NCI-H2081 treated with DMSO at 0.1 percent for 48 hours (cell line): Measurements from ENCODE around the gene RASA1.

Experiments used
- DNase-seq: peaks from one replicate; lab custom pipeline; 2025; lab: John Stamatoyannopoulos, UW

RASA1 gene

DNA sequence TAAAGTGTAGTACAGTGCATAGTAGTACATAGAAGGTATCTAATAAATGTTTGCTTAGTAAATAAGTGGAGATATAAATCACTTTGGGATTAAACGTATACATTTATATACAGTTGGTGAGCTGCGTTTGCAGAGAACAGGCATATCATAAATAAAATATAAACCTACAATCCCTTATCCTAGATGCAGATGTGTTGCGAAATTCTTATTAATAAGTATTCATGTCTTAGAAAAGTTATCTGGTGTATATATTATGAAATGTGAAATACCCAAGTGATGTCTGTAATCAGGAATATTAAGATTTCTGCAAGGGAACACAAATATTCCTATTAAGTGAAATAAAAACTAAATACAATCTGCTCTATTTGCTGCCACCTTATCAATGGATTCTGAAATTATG, 136.2 kb downstream of the RASA1 start:
- DNase-seq = no peak

GRCh38 chr5:87404359-87404758, 136.7 kb downstream of the RASA1 start:
- no peak for DNase-seq

DNA sequence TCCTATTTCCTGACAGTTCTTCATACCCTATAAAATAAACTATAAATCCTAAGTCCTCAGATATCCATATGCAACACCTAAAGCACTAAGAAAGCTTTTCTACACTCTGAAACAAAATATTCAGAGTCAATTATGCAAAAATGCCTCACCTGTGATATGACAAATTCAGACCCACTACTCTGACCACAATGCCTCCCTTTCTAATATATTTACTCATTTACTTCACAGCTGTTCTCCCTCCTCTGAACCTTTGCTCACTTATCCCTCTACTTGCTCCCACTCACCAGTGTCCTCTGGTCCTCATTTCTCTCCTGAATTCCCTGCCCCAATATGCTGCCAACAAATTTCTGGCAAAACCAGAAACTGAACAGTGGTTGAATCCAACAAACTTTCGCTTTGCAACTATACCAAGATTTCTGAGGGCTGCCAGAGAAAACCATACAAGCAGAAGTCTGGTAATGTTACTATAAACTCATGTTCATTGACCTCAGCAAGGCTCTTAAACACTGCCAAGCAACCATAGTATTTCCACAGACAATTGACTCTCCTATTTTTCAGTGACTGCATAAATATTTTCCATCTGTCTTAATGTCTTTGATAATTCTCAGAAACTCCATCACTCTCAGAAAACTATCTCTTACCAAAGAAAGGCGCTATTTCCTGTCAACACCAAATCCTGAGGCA, 137.9 kb downstream of the RASA1 start:
- DNase-seq = no peak

- no peak for DNase-seq
These were observed 140.5 kb downstream of the RASA1 start for GRCh38 chr5:87408204-87408603.

GRCh38 chr5:87410931-87411330, 143.2 kb downstream of the RASA1 start:
- no peak for DNase-seq

DNA sequence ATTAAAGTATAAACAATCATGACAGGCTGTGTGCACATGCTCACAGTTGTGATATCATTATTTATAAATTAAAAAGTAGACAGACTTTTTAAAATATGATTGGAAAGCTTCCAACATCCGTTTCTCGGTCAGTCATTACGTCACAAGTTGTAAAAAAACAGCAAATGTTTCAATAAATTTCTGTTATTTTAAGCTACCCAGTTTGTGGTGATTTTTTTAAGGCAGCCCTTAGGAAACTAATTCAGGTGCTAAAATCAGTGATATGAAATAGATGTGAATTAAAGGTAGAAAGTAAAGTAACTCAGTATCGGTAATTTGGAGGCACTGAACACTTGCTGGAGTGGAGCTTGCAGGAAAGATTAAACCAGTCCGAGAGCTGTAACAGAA, 143.9 kb downstream of the RASA1 start:
- DNase-seq = no peak

DNA sequence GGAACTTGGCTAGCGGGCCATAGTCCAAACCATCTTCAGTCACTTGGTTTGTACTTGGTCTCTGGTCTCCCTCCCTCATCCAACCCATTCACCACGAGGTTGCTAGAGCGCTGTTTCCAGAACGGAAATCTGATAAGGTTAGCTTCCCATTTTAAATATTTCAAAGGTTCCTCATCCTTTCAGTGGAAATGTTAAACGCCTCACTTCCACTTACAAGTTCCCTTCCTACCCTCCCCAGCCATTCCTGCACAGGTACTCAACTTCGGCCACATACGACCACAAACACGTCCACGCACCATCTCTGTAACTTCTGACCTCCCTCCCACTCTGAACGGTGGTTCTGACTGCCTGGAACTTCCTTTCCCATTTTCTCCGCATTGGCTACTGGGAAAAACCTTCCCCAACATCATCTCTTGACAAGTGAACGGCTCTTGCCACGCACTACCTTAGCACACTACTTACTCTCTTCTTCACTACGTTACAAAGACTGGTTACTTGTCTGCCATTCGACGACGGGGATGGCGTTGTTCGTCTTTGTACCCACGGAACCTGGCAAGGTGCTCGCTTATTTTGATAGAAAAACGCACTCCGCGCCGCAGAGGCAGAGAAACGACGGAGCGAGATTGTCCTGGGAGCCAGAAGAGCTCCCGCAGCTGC, 144.4 kb downstream of the RASA1 start:
- no peak for DNase-seq

DNA sequence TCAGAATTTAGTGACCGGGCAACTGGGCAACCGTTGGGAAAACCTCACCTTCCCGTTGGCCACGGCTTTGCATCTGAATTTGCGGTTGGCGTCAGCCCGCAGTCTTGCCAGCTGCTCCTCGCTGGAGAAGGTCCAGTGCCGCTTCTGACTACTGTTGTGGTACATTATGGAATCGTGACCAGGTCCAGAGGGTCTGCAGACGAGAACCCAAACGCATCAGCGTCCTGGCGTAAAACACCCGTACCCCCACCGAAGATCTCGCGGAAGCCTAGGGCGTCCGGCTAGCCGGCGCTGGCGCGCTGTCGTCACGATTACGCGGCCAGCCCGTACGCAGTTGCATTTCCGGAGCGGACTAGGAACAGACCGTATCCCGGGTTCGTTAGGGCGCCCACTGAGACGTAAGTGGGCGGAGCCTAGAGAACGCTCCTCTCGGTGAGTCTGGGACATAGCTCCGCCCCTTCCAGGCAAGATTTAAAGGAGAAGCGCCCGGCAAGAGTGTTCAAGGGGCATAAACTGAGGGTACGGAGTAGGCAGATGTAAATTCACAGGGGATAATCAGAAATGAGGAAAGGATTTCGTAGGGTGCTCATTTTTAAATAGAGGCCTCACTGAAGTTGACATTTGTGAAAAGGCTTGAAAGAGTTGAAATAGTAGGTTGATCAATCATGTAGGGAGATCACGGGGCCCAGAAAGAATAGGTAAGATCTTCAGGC, 145.1 kb downstream of the RASA1 start, which contains the start of gene CCNH:
CCNH (minus strand) TSS at position 301 of the 713 bp plus-strand sequence; CDS start at position 165, 136 bp downstream.
- DNase-seq = peak; percentile 75

- no peak for DNase-seq
These were observed 145.6 kb downstream of the RASA1 start for GRCh38 chr5:87413343-87413645.

- DNase-seq = no peak
These were observed 150.8 kb downstream of the RASA1 start for GRCh38 chr5:87418506-87418905.

DNA sequence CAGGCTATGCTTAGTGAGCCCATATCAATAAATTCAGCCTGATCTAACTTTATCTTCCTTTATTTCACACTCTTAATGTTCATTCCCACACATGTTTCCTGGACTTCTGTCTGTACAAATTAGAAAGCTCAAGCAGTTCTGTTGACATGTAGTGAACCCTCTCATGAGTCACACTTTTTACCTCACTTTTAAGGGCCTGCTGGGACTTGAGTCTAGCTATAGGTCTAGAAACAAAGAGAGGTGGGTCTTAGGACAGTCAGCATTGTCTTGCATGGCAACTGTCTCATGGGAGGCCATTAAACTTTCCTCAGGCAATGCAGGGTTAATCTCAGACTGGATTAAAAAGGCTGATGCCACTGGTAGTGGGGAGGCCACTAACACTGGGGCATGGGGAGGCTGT, 153.6 kb downstream of the RASA1 start:
- no peak for DNase-seq

DNA sequence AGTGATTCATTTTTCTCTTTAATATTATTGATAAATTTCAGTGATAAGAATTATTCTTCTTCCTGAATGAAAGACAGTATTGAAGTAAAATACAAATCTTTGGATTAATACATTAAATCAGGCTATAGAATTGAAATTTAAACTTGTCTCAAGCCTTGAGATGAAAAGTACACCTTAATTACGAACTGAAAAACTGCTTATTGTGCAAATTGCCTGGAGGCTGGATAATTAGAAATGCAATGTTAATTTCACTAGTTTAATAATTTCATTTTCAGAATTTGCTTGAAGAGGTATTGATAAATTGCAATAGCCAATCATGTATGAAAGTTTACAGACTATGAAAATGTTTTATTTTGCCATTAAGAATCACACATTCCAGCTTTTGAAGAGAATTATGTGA, 156.1 kb downstream of the RASA1 start:
- no peak for DNase-seq

GRCh38 chr5:87430863-87431457, 163.3 kb downstream of the RASA1 start:
- DNase-seq = no peak

DNA sequence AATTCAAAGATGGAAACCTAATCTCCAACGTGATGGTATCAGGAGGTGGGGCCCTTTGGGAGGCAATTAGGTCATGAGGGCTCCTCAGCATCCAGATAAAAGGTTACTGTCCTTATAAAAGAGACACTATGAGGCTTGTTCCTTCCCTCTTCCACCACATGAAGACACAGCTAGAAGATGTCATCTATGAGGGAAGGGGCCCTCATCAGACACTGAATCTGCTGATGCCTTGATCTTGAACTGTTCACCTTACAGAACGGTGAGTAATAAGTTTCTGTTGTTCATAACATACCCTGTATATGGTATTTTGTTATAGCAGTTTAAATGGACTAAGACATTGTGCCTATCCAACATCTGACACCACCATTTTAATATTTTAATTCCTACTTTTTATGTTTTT, 164.8 kb downstream of the RASA1 start:
- no peak for DNase-seq

DNA sequence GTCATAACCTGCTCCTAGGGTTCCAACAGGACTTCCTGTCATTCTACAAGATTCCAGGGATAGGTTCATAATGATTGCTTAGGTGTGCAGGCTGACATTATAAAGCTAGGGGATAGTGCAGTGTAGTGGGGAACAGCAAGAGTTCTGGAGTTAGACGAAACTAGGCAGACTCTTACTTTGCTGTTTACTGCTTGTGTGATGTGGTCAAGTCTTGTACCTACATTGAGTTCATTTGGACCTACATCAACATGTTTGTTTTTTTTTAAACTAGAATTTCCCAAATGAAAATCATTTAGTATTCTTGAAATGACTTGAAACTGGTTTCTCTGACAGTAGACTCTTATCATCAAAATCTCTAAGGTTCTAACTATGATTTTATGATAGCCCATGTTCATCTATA, 166.3 kb downstream of the RASA1 start:
- DNase-seq = no peak

DNA sequence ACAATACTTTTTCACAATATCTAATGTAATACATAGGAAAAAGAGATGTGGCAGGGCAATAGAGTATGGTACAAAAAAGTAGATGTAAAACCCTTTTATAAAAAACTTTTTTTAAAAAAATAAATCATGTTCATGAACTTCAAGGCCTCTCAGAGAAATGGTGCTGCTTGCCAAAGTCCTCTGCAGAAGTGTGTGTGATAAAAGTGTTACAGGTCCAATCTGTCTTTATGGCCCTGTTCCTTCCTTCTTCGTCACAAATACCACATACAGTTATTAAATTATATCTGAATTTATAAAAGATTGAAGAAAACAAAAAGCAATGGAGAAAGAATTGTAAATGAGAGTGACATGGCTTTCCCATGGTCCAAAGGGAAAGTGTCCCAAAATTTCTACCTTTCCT, 166.8 kb downstream of the RASA1 start:
- DNase-seq = no peak

DNA sequence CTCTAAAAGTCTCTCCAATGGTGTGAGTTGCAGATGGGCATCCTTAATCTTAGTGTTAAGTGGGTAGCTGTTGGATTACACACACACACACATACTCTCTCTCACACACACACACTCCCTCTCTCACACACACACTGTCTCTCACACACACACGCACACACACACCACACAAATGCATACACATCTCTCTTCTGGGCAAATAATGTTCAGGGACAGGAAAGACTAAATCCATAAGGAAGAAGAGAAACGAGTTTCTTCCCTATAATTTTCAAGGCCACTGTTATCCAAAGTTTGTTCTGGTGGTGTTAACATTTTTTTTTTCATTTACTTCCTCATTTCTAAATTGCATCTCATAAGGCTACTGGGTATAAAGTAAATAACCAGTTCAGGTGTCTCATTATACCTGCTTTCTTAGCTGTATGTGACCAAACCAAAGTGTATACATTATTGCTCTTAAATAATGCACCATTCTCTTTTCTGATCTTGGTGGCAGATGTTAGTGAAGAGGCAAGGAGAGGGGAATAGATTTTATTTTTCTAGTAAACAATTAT, 167.5 kb downstream of the RASA1 start:
- DNase-seq = no peak

GRCh38 chr5:87437724-87438123, 170.0 kb downstream of the RASA1 start:
- DNase-seq = no peak

- DNase-seq = no peak
These were observed 170.5 kb downstream of the RASA1 start for GRCh38 chr5:87438231-87438630.
